WERI-Rb-1 (cell line): Measurements from ENCODE around the gene KRTAP5-4.
"Not testable (repeated sequence)": the region's sequence is repeated elsewhere in the genome, so short reads cannot be mapped to it uniquely, and the experiment has no call there.

Source experiments
- DNase-seq: peaks from one replicate; pipeline ENCODE4 v3.0.0-alpha.2; 2020
- H3K27ac ChIP-seq: fragments of 250-450 bp; sonication (Bioruptor Pico); 2 replicates; pipeline ENCODE4 v1.5.1; 2020; ENCODE audit warnings: mild to moderate bottlenecking, moderate library complexity
- H3K27me3 ChIP-seq: fragments of 250-450 bp; sonication (Bioruptor Pico); 2 replicates; pipeline ENCODE4 v1.5.1; 2021; ENCODE audit warnings: mild to moderate bottlenecking, low read depth, moderate library complexity; ENCODE audit not compliant: insufficient read depth, severe bottlenecking
- H3K36me3 ChIP-seq: fragments of 250-450 bp; sonication (Bioruptor Pico); 2 replicates; pipeline ENCODE4 v1.5.1; 2020; ENCODE audit warnings: mild to moderate bottlenecking, moderate library complexity
- H3K4me3 ChIP-seq: 2 replicates; pipeline ENCODE4 v1.5.1; 2011; ENCODE audit warnings: low read depth, mild to moderate bottlenecking, control low read depth, low read length
- H3K9me3 ChIP-seq: fragments of 250-450 bp; sonication (Bioruptor Pico); 2 replicates; pipeline ENCODE4 v1.5.1; 2021; ENCODE audit warnings: mild to moderate bottlenecking, moderate library complexity; ENCODE audit not compliant: severe bottlenecking
- CTCF ChIP-seq: IDR thresholded peaks from 2 replicates; pipeline ENCODE4 v1.5.1; 2011; ENCODE audit warnings: low read depth, mild to moderate bottlenecking, control low read depth, inconsistent platforms, low read length

KRTAP5-4 gene

GRCh38 chr11:1650918-1651262 is 29.0 kb upstream of the KRTAP5-4 start:
- DNase-seq: no peak
- Histone ChIP-seq H3K4me3 (no peak overlapping the region), H3K27ac (no peak overlapping the region), H3K9me3 (no peaks in the 10 kb centered on the region), H3K27me3 (peaks cover 94% of the 10 kb centered on the region), H3K36me3 (no peaks in the 10 kb centered on the region)
- no peak for TF ChIP-seq CTCF

- no peak overlapping the region for H3K4me3 ChIP-seq
- H3K36me3 ChIP-seq: no peaks in the 10 kb centered on the region
- DNase-seq: no peak
- peaks cover 94% of the 10 kb centered on the region for H3K27me3 ChIP-seq
- H3K27ac ChIP-seq: no peak overlapping the region
- H3K9me3 ChIP-seq: no peaks in the 10 kb centered on the region
- TF ChIP-seq CTCF: no peak
These were observed 28.3 kb upstream of the KRTAP5-4 start for GRCh38 chr11:1650034-1650917.

GRCh38 chr11:1648653-1649420 is 26.9 kb upstream of the KRTAP5-4 start:
- Histone ChIP-seq H3K27ac (no peak overlapping the region), H3K36me3 (no peaks in the 10 kb centered on the region), H3K9me3 (no peaks in the 10 kb centered on the region), H3K4me3 (no peak overlapping the region), H3K27me3 (peaks cover 93% of the 10 kb centered on the region)
- TF ChIP-seq CTCF: no peak
- DNase-seq: no peak

GRCh38 chr11:1647901-1648652 is 26.1 kb upstream of the KRTAP5-4 start:
- Histone ChIP-seq H3K27me3 (peaks cover 93% of the 10 kb centered on the region), H3K4me3 (no peak overlapping the region), H3K9me3 (no peaks in the 10 kb centered on the region), H3K27ac (no peak overlapping the region), H3K36me3 (no peaks in the 10 kb centered on the region)
- no peak for TF ChIP-seq CTCF
- DNase-seq: no peak

- peaks cover 88% of the 10 kb centered on the region for H3K27me3 ChIP-seq
- H3K27ac ChIP-seq, DNase-seq, H3K4me3 ChIP-seq, H3K9me3 ChIP-seq, H3K36me3 ChIP-seq: not testable (repeated sequence)
These were observed 24.6 kb upstream of the KRTAP5-4 start for GRCh38 chr11:1646540-1646939.

GRCh38 chr11:1645357-1645821 is 23.5 kb upstream of the KRTAP5-4 start:
- TF ChIP-seq CTCF: no peak
- H3K27ac ChIP-seq: no peak overlapping the region
- no peak for DNase-seq
- no peaks in the 10 kb centered on the region for H3K36me3 ChIP-seq
- no peaks in the 10 kb centered on the region for H3K9me3 ChIP-seq
- H3K27me3 ChIP-seq: peaks cover 87% of the 10 kb centered on the region
- H3K4me3 ChIP-seq: no peak overlapping the region
